CD14-positive monocyte (primary cell): ENCODE data around the gene SAP30BP. TPM values are rescaled to one million over a fixed set of nuclear protein-coding genes. Genes with fewer than 3 reads are reported as not detected.

ENCODE experiments used
- DNase-seq, 3 donors: peaks; one replicate each; pipeline ENCODE4 v3.0.0-alpha.2; 2011 to 2022
- H2AFZ ChIP-seq: 2 replicates; pipeline ENCODE4 v1.6.0; 2012; ENCODE audit warnings: mild to moderate bottlenecking, low read depth, low read length, inconsistent platforms; ENCODE audit not compliant: insufficient read depth, poor library complexity, severe bottlenecking
- H3K27ac ChIP-seq, 2 donors: 1 replicate in 1 of 2; 2 replicates in 1 of 2; pipeline ENCODE4 v1.5.1; 2012 to 2013; ENCODE audit warnings: low read length in 2 of 2, control low read depth in 1 of 2, inconsistent platforms in 1 of 2, low read depth in 1 of 2, mild to moderate bottlenecking in 1 of 2
- H3K27me3 ChIP-seq, 2 donors: one replicate each; pipeline versions ENCODE4 v1.6.0 to v1.6.1; 2011 to 2013; ENCODE audit warnings: low read length in 2 of 2; ENCODE audit not compliant: control insufficient read depth in 2 of 2, insufficient read depth in 2 of 2
- H3K36me3 ChIP-seq, 2 donors: replicated peaks in 1 of 2; 1 replicate in 1 of 2; 2 replicates in 1 of 2; pipeline versions ENCODE4 v1.5.1 to v1.6.1; 2012 to 2013; ENCODE audit warnings: low read length in 2 of 2, control low read depth in 1 of 2, inconsistent platforms in 1 of 2, mild to moderate bottlenecking in 1 of 2; ENCODE audit not compliant: insufficient read depth in 2 of 2, control insufficient read depth in 1 of 2
- H3K4me1 ChIP-seq, 2 donors: 1 replicate in 1 of 2; 2 replicates in 1 of 2; pipeline versions ENCODE4 v1.5.1 to v1.6.1; 2012 to 2013; ENCODE audit warnings: low read length in 2 of 2, control low read depth in 1 of 2, inconsistent platforms in 1 of 2, mild to moderate bottlenecking in 1 of 2, moderate library complexity in 1 of 2; ENCODE audit not compliant: insufficient read depth in 2 of 2, control insufficient read depth in 1 of 2
- H3K4me2 ChIP-seq: replicated peaks from 2 replicates; pipeline ENCODE3; 2012; ENCODE audit warnings: low read length, moderate library complexity, mild to moderate bottlenecking; ENCODE audit not compliant: poor library complexity, severe bottlenecking; ENCODE audit errors: extremely low read depth
- H3K4me3 ChIP-seq, 3 experiments: fragments of 200-600 bp in 1 of 3; sonication (generic) in 1 of 3; replicated peaks in 1 of 3; 1 replicate in 2 of 3; 2 replicates in 1 of 3; pipeline ENCODE4 v1.5.1; 2011 to 2013; ENCODE audit warnings: low read length in 3 of 3, mild to moderate bottlenecking in 3 of 3, control low read depth in 2 of 3, low read depth in 2 of 3, inconsistent platforms in 1 of 3, moderate library complexity in 1 of 3
- H3K79me2 ChIP-seq: 2 replicates; pipeline ENCODE4 v1.6.0; 2012; ENCODE audit warnings: mild to moderate bottlenecking, control low read depth, inconsistent platforms, low read length, moderate library complexity; ENCODE audit not compliant: insufficient read depth
- H3K9ac ChIP-seq: 2 replicates; pipeline ENCODE4 v1.6.0; 2017; ENCODE audit warnings: low read length, mild to moderate bottlenecking; ENCODE audit not compliant: insufficient read depth, poor library complexity, severe bottlenecking
- H3K9me3 ChIP-seq, 2 donors: replicated peaks in 1 of 2; 1 replicate in 1 of 2; 2 replicates in 1 of 2; pipeline versions ENCODE4 v1.5.1 to v1.6.1; 2012 to 2013; ENCODE audit warnings: low read length in 2 of 2, control low read depth in 1 of 2; ENCODE audit not compliant: control insufficient read depth in 1 of 2, insufficient read depth in 1 of 2
- H4K20me1 ChIP-seq: 2 replicates; pipeline ENCODE4 v1.6.0; 2012; ENCODE audit warnings: mild to moderate bottlenecking, low read length, control low read depth, moderate library complexity; ENCODE audit not compliant: insufficient read depth
- H3K27ac Mint-ChIP-seq, 7 donors: one replicate each; pipeline ENCODE4 v1.8.0; 2020; ENCODE audit warnings: mild to moderate bottlenecking in 7 of 7, mixed read lengths in 7 of 7, moderate library complexity in 6 of 7, inconsistent platforms in 2 of 7
- H3K27me3 Mint-ChIP-seq, 3 donors: one replicate each; pipeline ENCODE4 v1.8.0; 2021 to 2022; ENCODE audit warnings: low read depth in 3 of 3, mild to moderate bottlenecking in 3 of 3, mixed read lengths in 3 of 3, moderate library complexity in 3 of 3, inconsistent platforms in 1 of 3
- H3K36me3 Mint-ChIP-seq, 2 donors: one replicate each; pipeline ENCODE4 v1.8.0; 2020; ENCODE audit warnings: mixed read lengths in 2 of 2, inconsistent platforms in 1 of 2, mild to moderate bottlenecking in 1 of 2
- H3K4me1 Mint-ChIP-seq: one replicate; pipeline ENCODE4 v1.8.0; 2020; ENCODE audit warnings: mild to moderate bottlenecking, mixed read lengths
- H3K4me3 Mint-ChIP-seq, 2 donors: one replicate each; pipeline ENCODE4 v1.8.0; 2020; ENCODE audit warnings: mild to moderate bottlenecking in 2 of 2, mixed read lengths in 2 of 2, moderate library complexity in 1 of 2
- H3K9me3 Mint-ChIP-seq, 7 donors: one replicate each; pipeline ENCODE4 v1.8.0; 2020 to 2022; ENCODE audit warnings: mixed read lengths in 7 of 7, mild to moderate bottlenecking in 6 of 7, moderate library complexity in 6 of 7, inconsistent platforms in 2 of 7
- CTCF ChIP-seq: fragments of 200-600 bp; IDR thresholded peaks from one replicate; pipeline ENCODE4 v1.8.0; 2022; ENCODE audit warnings: antibody characterized with exemption, mild to moderate bottlenecking
- WGBS: methylation state at CpG from one replicate; pipeline ENCODE4 v1.1.5; 2013; ENCODE audit warnings: missing lambda C conversion rate; ENCODE audit not compliant: insufficient coverage; 5-methylcytosine and 5-hydroxymethylcytosine counted together
- intact Hi-C, 2 donors: fragments of 100-400 bp; cut with micrococcal nuclease; formaldehyde crosslinking; loops; one replicate each; pipeline versions ENCODE4 v1.15.0 to v1.15.1; 2023
- polyA plus RNA-seq, 3 donors: library from polyadenylated mRNA; depleted of rRNA in 1 of 3; unstranded in 2 of 3; stranded (reverse) in 1 of 3; fragments of 300-500 nt in 2 of 3; fragments of >200 nt in 1 of 3; fragmentation: Illumina TruSeq in 2 of 3; gene quantifications; 1 replicate in 2 of 3; 2 replicates in 1 of 3; pipeline ENCODE4 v1.2.3, GENCODE V29; 2012 to 2021

Gene SAP30BP
- polyA plus RNA-seq, 3 donors, result 43.8 to 130 (median 61.6) TPM

- no peaks in the 10 kb centered on the region for H3K4me1 ChIP-seq
- no peak for TF ChIP-seq CTCF
- H3K36me3 Mint-ChIP-seq, result peaks cover 94 to 95% of the 10 kb centered on the region in 2 donors
- H3K27me3 ChIP-seq, result no peaks in the 10 kb centered on the region
- peaks cover 84 to 100% of the 10 kb centered on the region in 2 donors for H3K36me3 ChIP-seq
- H3K27me3 Mint-ChIP-seq, result peaks cover 0 to 2% (median 0%) of the 10 kb centered on the region in 3 donors
- H3K9me3 Mint-ChIP-seq, result no peaks in the 10 kb centered on the region
- intact Hi-C loops, result no loop called here
- WGBS, result over 99% methylated on average over 12 of the region's 12 CpGs
- DNase-seq, result no peak
- H4K20me1 ChIP-seq, result peaks cover 11% of the 10 kb centered on the region
- H3K9ac ChIP-seq, result no peak overlapping the region
- no peak overlapping the region for H3K4me3 Mint-ChIP-seq
- H3K79me2 ChIP-seq, result no peaks in the 10 kb centered on the region
- peak overlapping the region in 1 of 7 donors; percentile 33 for H3K27ac Mint-ChIP-seq
- no peak overlapping the region for H2AFZ ChIP-seq
- H3K9me3 ChIP-seq, result no peaks in the 10 kb centered on the region
- no peaks in the 10 kb centered on the region for H3K4me1 Mint-ChIP-seq
- no peak overlapping the region for H3K4me3 ChIP-seq
- no peak overlapping the region for H3K27ac ChIP-seq
- H3K4me2 ChIP-seq, result no peak overlapping the region
Observed at GRCh38 chr17:75703191-75703590, 36.1 kb downstream of the SAP30BP start.

DNA sequence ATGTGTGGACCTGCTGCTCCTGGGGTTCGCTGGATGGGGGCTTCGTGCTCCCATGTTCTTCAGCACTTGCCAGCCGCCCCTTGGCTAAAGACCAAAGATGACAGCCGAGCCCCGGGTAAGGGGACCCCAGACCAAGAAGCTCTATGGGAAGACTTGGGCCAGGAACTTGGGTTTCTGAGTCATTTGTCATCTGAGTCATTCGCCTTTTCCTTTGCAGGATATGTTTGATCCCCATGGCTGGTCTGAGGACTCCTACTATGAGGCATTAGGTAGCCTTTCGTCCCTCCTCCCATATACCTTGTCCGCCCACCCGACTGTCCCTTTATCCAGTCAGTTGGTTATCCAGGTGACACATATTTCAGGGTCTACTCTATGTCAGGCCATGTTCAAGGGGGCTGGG, 36.5 kb downstream of the SAP30BP start:
- no peaks in the 10 kb centered on the region for H3K4me1 Mint-ChIP-seq
- peaks cover 7% of the 10 kb centered on the region for H4K20me1 ChIP-seq
- peaks cover 0 to 2% (median 0%) of the 10 kb centered on the region in 3 donors for H3K27me3 Mint-ChIP-seq
- DNase-seq, result no peak
- H3K9me3 ChIP-seq, result no peaks in the 10 kb centered on the region
- no peak overlapping the region for H3K27ac ChIP-seq
- 99% methylated on average over 8 of the region's 9 CpGs for WGBS
- H3K36me3 Mint-ChIP-seq, result peaks cover 95 to 97% of the 10 kb centered on the region in 2 donors
- no peak overlapping the region for H2AFZ ChIP-seq
- no peaks in the 10 kb centered on the region for H3K9me3 Mint-ChIP-seq
- no peak overlapping the region for H3K4me3 ChIP-seq
- peaks cover 85 to 100% of the 10 kb centered on the region in 2 donors for H3K36me3 ChIP-seq
- intact Hi-C loops, result no loop called here
- no peak overlapping the region for H3K4me2 ChIP-seq
- H3K9ac ChIP-seq, result no peak overlapping the region
- no peaks in the 10 kb centered on the region for H3K79me2 ChIP-seq
- no peaks in the 10 kb centered on the region for H3K27me3 ChIP-seq
- H3K4me3 Mint-ChIP-seq, result no peak overlapping the region
- no peak for TF ChIP-seq CTCF
- H3K27ac Mint-ChIP-seq, result peak overlapping the region in 2 of 7 donors; percentile 62 to 80
- H3K4me1 ChIP-seq, result no peaks in the 10 kb centered on the region
